HEK293T (cell line): ENCODE results near the gene SORBS1.

Experiments
- ARNT ChIP-seq: fragments of 450-650 bp; IDR thresholded peaks from 2 replicates; pipeline ENCODE4 v1.6.1; 2017; ENCODE audit warnings: mild to moderate bottlenecking
- BHLHE40 ChIP-seq: fragments of 450-650 bp; IDR thresholded peaks from 2 replicates; pipeline ENCODE4 v1.6.1; 2016; ENCODE audit warnings: mild to moderate bottlenecking, moderate library complexity, borderline replicate concordance
- FOXA1 ChIP-seq: fragments of 450-650 bp; IDR thresholded peaks from 2 replicates; pipeline ENCODE4 v1.6.1; 2016; ENCODE audit warnings: mild to moderate bottlenecking
- FOXM1 ChIP-seq: fragments of 450-650 bp; IDR thresholded peaks from 2 replicates; pipeline ENCODE4 v1.6.1; 2017; ENCODE audit warnings: mild to moderate bottlenecking, borderline replicate concordance
- HDGF ChIP-seq: fragments of 450-650 bp; IDR thresholded peaks from 2 replicates; pipeline ENCODE4 v1.6.1; 2017; ENCODE audit warnings: antibody characterized with exemption, borderline replicate concordance
- NFRKB ChIP-seq: fragments of 450-650 bp; IDR thresholded peaks from 2 replicates; pipeline ENCODE4 v1.6.1; 2016; ENCODE audit warnings: mild to moderate bottlenecking, moderate library complexity
- SP1 ChIP-seq: fragments of 450-650 bp; IDR thresholded peaks from 2 replicates; pipeline ENCODE4 v1.6.1; 2017
- SUZ12 ChIP-seq: fragments of 450-650 bp; IDR thresholded peaks from 2 replicates; pipeline ENCODE4 v1.6.1; 2016; ENCODE audit warnings: mild to moderate bottlenecking
- TARDBP ChIP-seq: fragments of 450-650 bp; IDR thresholded peaks from 2 replicates; pipeline ENCODE4 v1.6.1; 2016
- ZNF384 ChIP-seq: fragments of 450-650 bp; IDR thresholded peaks from 2 replicates; pipeline ENCODE4 v1.6.1; 2016

DNA sequence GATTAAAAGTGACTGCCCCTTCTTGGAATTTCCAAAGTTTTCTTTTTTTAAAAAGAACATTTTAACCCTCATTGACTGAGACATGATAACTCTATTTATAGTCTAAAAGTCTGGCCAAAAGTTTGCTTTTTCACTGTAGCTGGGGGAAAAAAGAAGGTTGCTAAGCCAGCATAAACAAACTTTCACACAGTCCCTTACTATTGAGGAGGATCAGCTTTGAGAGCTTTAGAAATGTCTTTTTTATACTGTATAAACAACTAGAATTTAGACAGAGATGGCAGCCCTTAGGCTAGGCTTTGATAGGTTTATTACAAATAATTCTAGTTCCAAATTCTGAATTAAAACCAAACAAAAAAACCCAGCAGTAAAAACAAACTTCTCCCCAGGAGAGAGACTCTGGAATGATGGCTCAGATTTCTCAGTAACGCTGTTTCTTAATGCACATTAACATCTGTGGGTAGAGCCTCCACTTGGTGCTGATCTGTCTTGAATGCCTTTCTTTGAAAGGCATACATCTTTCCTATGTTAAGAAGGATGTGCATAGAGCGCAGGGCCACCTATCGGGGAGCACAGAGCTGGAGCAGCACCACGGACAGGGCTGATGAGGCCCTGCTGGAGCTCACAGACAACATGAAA is 169.5 kb downstream of the SORBS1 start:
- TF ChIP-seq ARNT = no peak
- TF ChIP-seq HDGF = no peak
- no peak for TF ChIP-seq SP1
- no peak for TF ChIP-seq TARDBP
- no peak for TF ChIP-seq NFRKB
- TF ChIP-seq SUZ12 = no peak
- no peak for TF ChIP-seq FOXA1
- TF ChIP-seq BHLHE40 = no peak
- TF ChIP-seq FOXM1 = no peak
- TF ChIP-seq ZNF384 = no peak
